ENCODE measurements around the gene ARID4A.

DNA sequence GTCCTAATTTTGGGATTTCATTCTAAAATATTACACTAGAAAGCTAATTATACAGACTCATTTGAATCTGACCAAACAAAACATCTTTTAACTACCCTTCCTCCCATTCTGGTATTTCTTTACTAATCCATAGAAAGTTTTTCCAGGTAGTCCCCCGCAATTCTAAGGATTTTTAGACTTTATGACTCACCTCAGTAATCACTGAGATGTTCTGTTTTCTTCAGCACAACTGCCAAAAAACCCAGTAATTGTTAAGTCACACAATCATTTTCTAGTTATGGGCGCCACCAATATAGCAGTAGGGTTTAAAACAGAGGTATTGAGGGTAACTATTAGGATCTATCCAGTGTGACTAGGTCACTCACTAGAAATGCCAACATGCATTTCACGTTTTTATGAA is 1.6 kb upstream of the ARID4A start:
- TF ChIP-seq, protein P1, sequence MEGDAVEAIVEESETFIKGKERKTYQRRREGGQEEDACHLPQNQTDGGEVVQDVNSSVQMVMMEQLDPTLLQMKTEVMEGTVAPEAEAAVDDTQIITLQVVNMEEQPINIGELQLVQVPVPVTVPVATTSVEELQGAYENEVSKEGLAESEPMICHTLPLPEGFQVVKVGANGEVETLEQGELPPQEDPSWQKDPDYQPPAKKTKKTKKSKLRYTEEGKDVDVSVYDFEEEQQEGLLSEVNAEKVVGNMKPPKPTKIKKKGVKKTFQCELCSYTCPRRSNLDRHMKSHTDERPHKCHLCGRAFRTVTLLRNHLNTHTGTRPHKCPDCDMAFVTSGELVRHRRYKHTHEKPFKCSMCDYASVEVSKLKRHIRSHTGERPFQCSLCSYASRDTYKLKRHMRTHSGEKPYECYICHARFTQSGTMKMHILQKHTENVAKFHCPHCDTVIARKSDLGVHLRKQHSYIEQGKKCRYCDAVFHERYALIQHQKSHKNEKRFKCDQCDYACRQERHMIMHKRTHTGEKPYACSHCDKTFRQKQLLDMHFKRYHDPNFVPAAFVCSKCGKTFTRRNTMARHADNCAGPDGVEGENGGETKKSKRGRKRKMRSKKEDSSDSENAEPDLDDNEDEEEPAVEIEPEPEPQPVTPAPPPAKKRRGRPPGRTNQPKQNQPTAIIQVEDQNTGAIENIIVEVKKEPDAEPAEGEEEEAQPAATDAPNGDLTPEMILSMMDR (IDR thresholded peaks at IDR 0.05) = no peak
- no peak for TF ChIP-seq POLR2A (IDR thresholded peaks at IDR 0.05)
